ENCODE results near the gene AKR1B1. TPM values are rescaled to one million over a fixed set of nuclear protein-coding genes. Genes with fewer than 3 reads are reported as not detected.

The AKR1B1 gene
- total and polyA plus RNA-seq, 8 donors: 13.2 to 47.1 (median 19.2) TPM

DNA sequence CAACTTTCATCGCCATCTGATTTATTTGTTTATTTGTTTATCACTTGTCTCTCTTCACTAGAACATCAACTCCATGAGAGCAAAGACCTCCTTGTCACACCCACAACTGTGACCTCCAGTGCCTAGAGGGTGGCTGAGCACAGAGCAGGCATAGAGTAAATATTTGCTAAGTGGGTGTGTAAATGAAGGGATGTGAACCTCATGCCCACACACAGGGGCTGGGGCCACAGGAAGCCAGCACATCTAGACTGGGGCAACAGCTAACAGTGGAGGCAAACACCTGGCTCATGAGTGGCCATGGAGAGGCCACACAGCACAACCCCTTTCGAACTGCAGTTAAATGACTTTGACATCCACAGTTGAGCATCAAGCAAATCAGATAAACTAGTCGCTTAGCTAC is 39.8 kb downstream of the AKR1B1 start:
- intact Hi-C loops (cut with DNase I): no loop called here
- Histone ChIP-seq H3K27ac (no peak overlapping the region), H3K4me3 (no peak overlapping the region), H3K27me3 (no peaks in the 10 kb centered on the region), H3K36me3 (no peaks in the 10 kb centered on the region), H3K4me1 (no peaks in the 10 kb centered on the region), H3K9me3 (no peaks in the 10 kb centered on the region)
- WGBS, 2 donors: 81 to 82% methylated on average over 3 of the region's 3 CpGs
- no peak for DNase-seq
- TF ChIP-seq, protein P1, sequence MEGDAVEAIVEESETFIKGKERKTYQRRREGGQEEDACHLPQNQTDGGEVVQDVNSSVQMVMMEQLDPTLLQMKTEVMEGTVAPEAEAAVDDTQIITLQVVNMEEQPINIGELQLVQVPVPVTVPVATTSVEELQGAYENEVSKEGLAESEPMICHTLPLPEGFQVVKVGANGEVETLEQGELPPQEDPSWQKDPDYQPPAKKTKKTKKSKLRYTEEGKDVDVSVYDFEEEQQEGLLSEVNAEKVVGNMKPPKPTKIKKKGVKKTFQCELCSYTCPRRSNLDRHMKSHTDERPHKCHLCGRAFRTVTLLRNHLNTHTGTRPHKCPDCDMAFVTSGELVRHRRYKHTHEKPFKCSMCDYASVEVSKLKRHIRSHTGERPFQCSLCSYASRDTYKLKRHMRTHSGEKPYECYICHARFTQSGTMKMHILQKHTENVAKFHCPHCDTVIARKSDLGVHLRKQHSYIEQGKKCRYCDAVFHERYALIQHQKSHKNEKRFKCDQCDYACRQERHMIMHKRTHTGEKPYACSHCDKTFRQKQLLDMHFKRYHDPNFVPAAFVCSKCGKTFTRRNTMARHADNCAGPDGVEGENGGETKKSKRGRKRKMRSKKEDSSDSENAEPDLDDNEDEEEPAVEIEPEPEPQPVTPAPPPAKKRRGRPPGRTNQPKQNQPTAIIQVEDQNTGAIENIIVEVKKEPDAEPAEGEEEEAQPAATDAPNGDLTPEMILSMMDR (IDR thresholded peaks at IDR 0.05): no peak
- ATAC-seq: peak in 1 of 4 donors; percentile 30
- FAIRE-seq: no peak

DNA sequence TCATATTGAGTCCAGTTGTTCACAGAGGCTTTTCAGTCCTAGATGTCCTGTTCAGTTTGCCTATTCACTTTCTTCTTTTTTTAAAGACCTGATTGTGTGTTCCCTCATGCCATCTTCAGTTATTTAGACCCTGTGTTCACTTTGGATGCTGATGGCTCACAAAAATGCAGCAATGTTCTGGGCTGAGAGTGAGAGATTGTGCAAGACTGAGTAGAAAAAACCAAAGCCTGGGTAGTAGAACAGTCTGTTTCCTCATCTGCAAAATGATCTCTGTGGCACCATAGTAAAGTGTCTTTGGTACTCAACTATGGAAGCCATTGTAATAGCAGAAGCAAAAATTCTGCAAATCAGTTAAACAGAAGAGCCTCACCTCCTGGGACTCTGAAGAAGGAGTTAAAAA is 43.2 kb downstream of the AKR1B1 start:
- Histone ChIP-seq H3K9me3 (no peaks in the 10 kb centered on the region), H3K36me3 (no peaks in the 10 kb centered on the region), H3K4me1 (no peaks in the 10 kb centered on the region), H3K27me3 (no peaks in the 10 kb centered on the region), H3K4me3 (no peak overlapping the region), H3K27ac (no peak overlapping the region)
- ATAC-seq (no peak), DNase-seq (no peak), FAIRE-seq (no peak)
- intact Hi-C loops (cut with DNase I): no loop called here
- TF ChIP-seq, protein P1 (IDR thresholded peaks at IDR 0.05): no peak

DNA sequence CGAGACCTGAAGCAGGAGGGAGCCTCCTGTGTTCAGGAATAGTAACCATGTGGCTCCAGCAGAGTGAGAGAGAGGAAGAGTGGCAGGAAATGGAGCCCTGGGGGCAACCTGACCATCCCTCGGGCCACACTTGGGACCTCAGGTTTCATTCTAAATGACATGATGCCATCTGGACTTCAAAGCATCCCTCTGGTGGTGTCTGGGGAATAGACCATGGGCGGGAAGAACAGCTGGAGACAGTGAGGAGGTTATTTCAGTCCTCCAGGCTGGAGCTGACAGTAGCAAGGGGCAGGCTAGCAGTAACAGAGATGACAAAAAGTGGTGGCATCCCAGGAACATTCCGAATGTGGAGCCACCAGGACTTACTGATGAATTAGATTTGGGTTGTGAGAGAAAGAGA is 44.8 kb downstream of the AKR1B1 start:
- H3K27me3 ChIP-seq: no peaks in the 10 kb centered on the region
- H3K36me3 ChIP-seq: no peaks in the 10 kb centered on the region
- H3K9me3 ChIP-seq: no peaks in the 10 kb centered on the region
- intact Hi-C loops (cut with DNase I): no loop called here
- no peaks in the 10 kb centered on the region for H3K4me1 ChIP-seq
- no peak overlapping the region for H3K4me3 ChIP-seq
- no peak for FAIRE-seq
- TF ChIP-seq, protein P1 (IDR thresholded peaks at IDR 0.05): no peak
- no peak overlapping the region for H3K27ac ChIP-seq
- no peak for DNase-seq
- 72 to 75% methylated on average over 4 of the region's 4 CpGs for WGBS, 2 donors
- no peak for ATAC-seq

DNA sequence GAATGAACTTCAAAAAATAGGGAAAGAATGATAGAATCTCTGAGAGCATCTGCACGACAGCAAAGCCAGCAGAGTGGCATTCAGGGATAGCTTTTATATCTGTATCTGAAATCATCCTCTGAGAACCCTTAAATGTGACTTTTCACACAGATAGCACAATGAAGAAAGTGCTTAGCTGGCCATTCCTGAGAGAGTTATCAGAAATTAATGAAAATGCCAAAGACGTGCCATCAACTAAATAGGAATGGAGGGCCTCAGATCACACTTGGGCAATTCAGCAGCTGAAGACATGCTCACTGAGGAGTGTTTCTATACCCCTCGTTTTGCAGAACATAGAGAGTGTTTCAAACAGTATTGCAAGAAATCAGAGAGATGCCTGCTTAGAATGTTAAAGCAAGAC is 51.6 kb downstream of the AKR1B1 start:
- TF ChIP-seq, protein P1 (IDR thresholded peaks at IDR 0.05): no peak
- H3K4me3 ChIP-seq: no peak overlapping the region
- FAIRE-seq (no peak), DNase-seq (no peak), ATAC-seq (no peak)
- no peaks in the 10 kb centered on the region for H3K9me3 ChIP-seq
- no peak overlapping the region for H3K27ac ChIP-seq
- no peaks in the 10 kb centered on the region for H3K4me1 ChIP-seq
- intact Hi-C loops (cut with DNase I): no loop called here
- no peaks in the 10 kb centered on the region for H3K27me3 ChIP-seq
- WGBS, 2 donors: 72 to 83% methylated on average over 3 of the region's 3 CpGs
- H3K36me3 ChIP-seq: no peaks in the 10 kb centered on the region

DNA sequence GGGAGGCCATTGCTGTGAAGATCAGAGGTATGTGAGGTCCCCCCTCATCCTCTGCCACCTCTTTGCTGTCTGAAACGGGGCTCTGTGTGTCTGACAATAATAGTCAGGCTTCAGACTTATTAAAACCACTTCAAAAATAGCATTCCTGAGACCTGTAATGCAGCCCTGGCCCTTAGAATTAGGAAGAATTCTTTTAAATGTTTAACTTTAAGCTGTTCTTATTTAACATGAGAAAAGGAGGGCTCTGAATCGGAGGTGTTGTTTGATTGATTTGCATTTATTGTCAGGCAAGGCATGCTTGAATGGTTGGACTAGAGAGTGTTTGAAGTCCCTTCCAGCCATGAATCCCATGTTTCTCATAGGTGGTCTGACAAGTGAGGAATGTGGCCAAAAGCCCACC is 52.5 kb downstream of the AKR1B1 start:
- FAIRE-seq: no peak
- no peaks in the 10 kb centered on the region for H3K27me3 ChIP-seq
- 52 to 73% methylated on average over 2 of the region's 2 CpGs for WGBS, 2 donors

More for the DNA sequence above, 52.5 kb downstream of the AKR1B1 start:
- DNase-seq: no peak
- H3K9me3 ChIP-seq: no peaks in the 10 kb centered on the region
- H3K4me1 ChIP-seq: no peaks in the 10 kb centered on the region
- H3K36me3 ChIP-seq: no peaks in the 10 kb centered on the region
- intact Hi-C loops (cut with DNase I): no loop called here
- TF ChIP-seq, protein P1 (IDR thresholded peaks at IDR 0.05): no peak
- H3K27ac ChIP-seq: no peak overlapping the region
- ATAC-seq: no peak
- H3K4me3 ChIP-seq: no peak overlapping the region

All from pancreas (tissue), 10 donors.